Suprapubic skin (tissue), 4 donors: ENCODE results near the gene TRAPPC1.

Experiments
- CTCF ChIP-seq, 2 donors: fragments of 200-600 bp in 1 of 2; fragments of 450-650 bp in 1 of 2; sonication (generic) in 1 of 2; IDR thresholded peaks; one replicate each; pipeline ENCODE4 v1.5.1; 2016 to 2019; ENCODE audit warnings: antibody characterized with exemption in 2 of 2, mild to moderate bottlenecking in 1 of 2, moderate library complexity in 1 of 2
- EP300 ChIP-seq: sonication (generic); formaldehyde crosslinking; IDR thresholded peaks from one replicate; pipeline ENCODE4 v1.6.1; 2017; ENCODE audit warnings: antibody characterized with exemption
- POLR2A ChIP-seq, 2 donors: fragments of 450-650 bp; IDR thresholded peaks; one replicate each; pipeline ENCODE4 v1.6.1; 2017; ENCODE audit warnings: antibody characterized with exemption in 2 of 2, mild to moderate bottlenecking in 2 of 2, moderate library complexity in 2 of 2
- POLR2AphosphoS5 ChIP-seq, 3 donors: sonication (generic); formaldehyde crosslinking; IDR thresholded peaks; one replicate each; pipeline ENCODE4 v1.6.1; 2017; ENCODE audit warnings: antibody characterized with exemption in 3 of 3

- TF ChIP-seq CTCF (IDR thresholded peaks at IDR 0.05), result no peak
- TF ChIP-seq POLR2A (IDR thresholded peaks at IDR 0.05), result no peak
- TF ChIP-seq POLR2AphosphoS5 (IDR thresholded peaks at IDR 0.05), result no peak
- no peak for TF ChIP-seq EP300
Observed at GRCh38 chr17:7944326-7944725, 12.6 kb upstream of the TRAPPC1 start.
